SK-N-MC (cell line): ENCODE data around the gene NELFB.

Experiments used
- EZH2 ChIP-seq: fragments of 200-600 bp; sonication (generic); IDR thresholded peaks from one replicate; pipeline ENCODE4 v1.6.1; 2017; ENCODE audit warnings: antibody characterized with exemption
- FOXP2 ChIP-seq: optimal IDR thresholded peaks from 2 replicates; pipeline ENCODE3; 2011; ENCODE audit warnings: mild to moderate bottlenecking, moderate library complexity; ENCODE audit not compliant: insufficient read depth; ENCODE audit errors: extremely low read length, control extremely low read depth
- POLR2AphosphoS5 ChIP-seq: IDR thresholded peaks from 2 replicates; pipeline ENCODE4 v1.6.1; 2012; ENCODE audit warnings: mild to moderate bottlenecking, low read depth, low read length, borderline replicate concordance

DNA sequence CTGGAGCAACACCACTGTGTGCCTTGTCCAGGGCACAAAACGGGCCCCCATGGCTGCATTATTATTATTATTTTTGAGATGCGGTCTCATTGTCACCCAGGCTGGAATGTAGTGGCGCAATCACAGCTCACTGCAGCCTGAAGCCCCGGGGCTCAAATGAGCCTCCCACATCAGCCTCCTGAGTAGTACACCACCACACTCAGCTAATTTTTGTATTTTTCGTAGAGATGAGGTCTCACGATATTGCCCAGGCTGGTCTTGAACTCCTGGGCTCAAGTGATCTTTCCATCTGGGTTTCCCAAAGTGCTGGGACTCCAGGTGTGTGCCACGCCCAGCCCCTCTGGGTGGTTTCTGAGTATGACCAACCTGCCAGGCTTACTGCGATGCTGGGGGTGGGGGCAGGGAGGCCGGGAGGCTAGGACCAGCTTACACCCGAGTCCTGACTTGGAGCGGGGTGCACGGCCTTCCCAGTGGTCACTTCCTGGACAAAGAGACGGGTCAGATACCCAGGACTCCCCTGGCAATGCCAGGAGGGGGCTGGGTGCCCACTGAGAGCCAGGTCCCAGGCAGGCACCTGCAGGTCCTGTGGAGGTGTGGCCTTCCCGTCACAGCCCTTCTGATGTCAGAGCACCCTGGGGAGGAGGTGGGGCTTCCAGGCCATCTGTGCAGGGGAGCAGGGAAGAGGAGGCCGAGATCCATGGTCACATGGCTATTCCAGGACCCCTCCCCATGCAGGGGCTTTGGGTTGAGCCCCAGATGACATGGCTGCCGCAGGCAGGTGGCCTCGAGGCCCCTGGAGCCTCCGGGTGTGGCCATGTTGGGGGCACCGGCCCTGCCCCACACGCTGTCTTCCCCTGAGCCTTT lies 55.3 kb downstream of the NELFB start:
- TF ChIP-seq EZH2: no peak
- TF ChIP-seq FOXP2: no peak
- no peak for TF ChIP-seq POLR2AphosphoS5
